Erythroblast (primary cell): ENCODE results near the gene SPTA1.

Source experiments
- DNase-seq, 2 experiments: peaks; one replicate each; lab custom pipeline; 2025; lab: John Stamatoyannopoulos, UW
- GATA1 ChIP-seq: IDR thresholded peaks from 2 replicates; pipeline ENCODE4 v1.6.1; 2011; ENCODE audit warnings: low read depth, mild to moderate bottlenecking, control low read depth, low read length, moderate library complexity
- POLR2A ChIP-seq: IDR thresholded peaks from 2 replicates; pipeline ENCODE4 v1.6.1; 2011; ENCODE audit warnings: mild to moderate bottlenecking, low read length

The SPTA1 gene

GRCh38 chr1:158686111-158687009 lies at the start of gene SPTA1:
Gene SPTA1 (minus strand): TSS chr1:158686715. CDS start chr1:158686517, 198 bp downstream.
- DNase-seq, result peak; percentile 96 to 97
- TF ChIP-seq GATA1 (no peak), POLR2A (peak; percentile 91)

DNA sequence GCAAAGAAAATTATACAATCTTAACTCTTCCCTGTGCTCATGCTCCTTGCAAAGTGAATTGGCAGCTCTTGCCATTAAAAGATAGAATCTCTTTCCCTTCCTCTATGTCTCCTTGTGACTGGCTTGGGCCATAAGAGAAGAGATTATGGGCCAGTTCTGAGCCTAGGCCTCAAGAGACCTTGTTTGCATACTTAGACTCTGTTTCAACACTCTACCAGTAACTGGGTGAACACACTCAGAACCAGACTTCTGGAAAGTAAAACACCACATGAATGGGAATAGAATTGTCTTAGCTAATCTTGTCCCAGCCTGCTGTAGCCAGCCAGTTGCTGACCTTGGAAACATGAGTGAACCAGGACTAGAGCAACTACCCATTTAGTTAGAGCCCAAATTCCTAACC lies 49.3 kb upstream of the SPTA1 start:
- TF ChIP-seq POLR2A (no peak), GATA1 (no peak)
- DNase-seq, result peak in 1 of 2 experiments; percentile 13

- DNase-seq, result peak; percentile 66 to 74
- TF ChIP-seq GATA1 (no peak), POLR2A (no peak)
These were observed 46.0 kb upstream of the SPTA1 start for GRCh38 chr1:158732524-158732923.

- DNase-seq, result no peak
- TF ChIP-seq GATA1, result no peak
- TF ChIP-seq POLR2A, result no peak
These were observed 45.2 kb upstream of the SPTA1 start for GRCh38 chr1:158731707-158732106.

GRCh38 chr1:158730453-158730852 lies 43.9 kb upstream of the SPTA1 start:
- no peak for TF ChIP-seq POLR2A
- no peak for TF ChIP-seq GATA1
- DNase-seq, result no peak

- peak; percentile 23 to 30 for DNase-seq
- TF ChIP-seq GATA1, result no peak
- TF ChIP-seq POLR2A, result no peak
These were observed 42.2 kb upstream of the SPTA1 start for GRCh38 chr1:158728510-158729225.

GRCh38 chr1:158724442-158724841 lies 37.9 kb upstream of the SPTA1 start:
- TF ChIP-seq GATA1 (no peak), POLR2A (no peak)

GRCh38 chr1:158720620-158721019 lies 34.1 kb upstream of the SPTA1 start, which contains the start of gene OR6K3:
Gene OR6K3 (minus strand): TSS chr1:158720720. CDS start chr1:158718115, 2,605 bp downstream.
- TF ChIP-seq POLR2A (no peak), GATA1 (no peak)
- DNase-seq, result no peak

More at GRCh38 chr1:158724442-158724841, 37.9 kb upstream of the SPTA1 start:
- no peak for DNase-seq

- no peak for DNase-seq
- TF ChIP-seq GATA1 (no peak), POLR2A (no peak)
These were observed 33.1 kb upstream of the SPTA1 start for GRCh38 chr1:158719664-158720063.

GRCh38 chr1:158717344-158717743 lies 30.8 kb upstream of the SPTA1 start:
- no peak for DNase-seq
- TF ChIP-seq GATA1, result no peak

GRCh38 chr1:158716335-158716734 lies 29.8 kb upstream of the SPTA1 start:
- DNase-seq, result no peak
- TF ChIP-seq GATA1 (no peak), POLR2A (no peak)

DNA sequence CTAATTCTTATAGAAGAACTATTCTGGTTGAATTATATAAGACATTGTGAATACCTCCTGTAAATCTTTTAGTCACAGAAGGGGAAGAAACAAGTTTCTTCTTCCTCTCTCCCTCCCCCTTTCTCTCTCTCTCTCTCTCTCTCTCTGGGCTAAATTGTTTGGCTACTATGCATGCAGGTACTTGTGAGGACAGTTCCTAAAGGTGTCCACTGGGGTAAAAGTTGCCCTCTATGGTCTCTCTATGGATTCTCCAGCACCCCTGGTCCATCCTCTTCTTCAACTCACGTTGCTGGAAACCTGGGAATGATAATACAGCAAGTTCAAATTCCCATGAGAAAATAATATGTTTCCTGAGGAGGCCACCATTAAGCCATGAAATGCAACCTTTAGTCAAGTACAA lies 28.2 kb upstream of the SPTA1 start:
- TF ChIP-seq GATA1, result no peak
- no peak for TF ChIP-seq POLR2A
- DNase-seq, result no peak

DNA sequence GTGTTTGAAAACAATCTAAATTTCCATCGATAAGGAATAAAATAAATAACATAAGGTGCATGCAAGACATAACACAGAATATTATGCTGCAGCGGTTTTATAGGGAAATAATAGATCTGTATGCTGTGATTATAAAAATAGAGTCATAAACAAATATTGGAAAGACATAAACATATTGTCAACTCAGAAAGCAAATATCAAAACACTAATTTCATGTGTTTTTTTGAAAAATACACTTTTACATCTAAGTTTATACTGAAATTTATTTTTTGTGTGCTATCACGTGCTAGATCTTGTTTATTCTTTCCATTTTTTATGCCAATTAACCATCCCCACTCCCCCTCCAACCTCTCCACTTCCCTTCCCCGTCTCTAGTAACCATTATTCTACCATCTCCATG lies 24.6 kb upstream of the SPTA1 start:
- DNase-seq, result no peak
- TF ChIP-seq POLR2A (no peak), GATA1 (no peak)

GRCh38 chr1:158706096-158706495 lies 19.6 kb upstream of the SPTA1 start:
- DNase-seq, result no peak
- TF ChIP-seq POLR2A (no peak), GATA1 (no peak)
